HG02943 (cell line): ENCODE data around the gene KYNU.
"Not testable (repeated sequence)": the region's sequence is repeated elsewhere in the genome, so short reads cannot be mapped to it uniquely, and the experiment has no call there.

Experiments
- ATAC-seq: cut with Tn5 transposase; IDR thresholded peaks from one replicate; pipeline ENCODE4 v1.9.1; 2021; ENCODE audit warnings: mild to moderate bottlenecking, low read depth, moderate library complexity; ENCODE audit not compliant: unreplicated experiment

Gene KYNU

DNA sequence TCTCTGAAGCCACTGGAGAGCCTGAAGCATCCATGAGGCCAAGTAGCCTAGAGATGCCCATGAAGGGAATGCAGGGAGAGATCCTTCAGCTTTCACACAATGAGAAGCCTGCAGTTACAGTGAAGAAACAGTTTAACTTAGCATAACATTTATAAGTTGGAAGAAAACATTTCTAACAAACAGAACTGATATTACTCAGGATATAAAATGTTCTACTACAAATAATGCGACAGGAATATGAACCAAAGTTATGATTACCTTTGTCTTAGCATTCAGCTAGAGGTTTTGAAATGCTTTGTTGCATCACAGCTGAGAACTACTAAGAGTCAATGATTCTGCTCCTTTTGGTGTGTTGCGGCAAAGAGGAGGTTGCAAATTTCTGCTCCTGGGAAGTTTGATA lies 6.9 kb upstream of the KYNU start:
- no peak for ATAC-seq

DNA sequence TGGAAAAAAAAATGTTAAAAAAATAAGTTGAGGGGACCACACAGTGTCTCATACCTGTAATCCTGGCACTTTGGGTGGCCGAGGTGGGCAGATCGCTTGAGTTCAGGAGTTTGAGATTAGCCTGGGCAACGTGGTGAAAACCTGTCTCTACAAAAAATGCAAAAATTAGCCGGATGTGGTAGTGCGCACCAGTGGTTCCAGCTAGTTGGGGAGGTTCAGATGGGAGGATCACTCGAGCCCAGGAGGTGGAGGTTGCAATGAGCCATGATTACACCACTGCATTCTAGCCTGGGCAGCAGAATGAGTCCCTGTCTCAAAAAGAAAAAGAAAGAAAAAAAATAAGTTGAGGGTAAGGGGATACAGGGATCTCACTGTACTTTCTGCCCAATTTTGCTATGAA lies 6.1 kb upstream of the KYNU start:
- no peak for ATAC-seq

DNA sequence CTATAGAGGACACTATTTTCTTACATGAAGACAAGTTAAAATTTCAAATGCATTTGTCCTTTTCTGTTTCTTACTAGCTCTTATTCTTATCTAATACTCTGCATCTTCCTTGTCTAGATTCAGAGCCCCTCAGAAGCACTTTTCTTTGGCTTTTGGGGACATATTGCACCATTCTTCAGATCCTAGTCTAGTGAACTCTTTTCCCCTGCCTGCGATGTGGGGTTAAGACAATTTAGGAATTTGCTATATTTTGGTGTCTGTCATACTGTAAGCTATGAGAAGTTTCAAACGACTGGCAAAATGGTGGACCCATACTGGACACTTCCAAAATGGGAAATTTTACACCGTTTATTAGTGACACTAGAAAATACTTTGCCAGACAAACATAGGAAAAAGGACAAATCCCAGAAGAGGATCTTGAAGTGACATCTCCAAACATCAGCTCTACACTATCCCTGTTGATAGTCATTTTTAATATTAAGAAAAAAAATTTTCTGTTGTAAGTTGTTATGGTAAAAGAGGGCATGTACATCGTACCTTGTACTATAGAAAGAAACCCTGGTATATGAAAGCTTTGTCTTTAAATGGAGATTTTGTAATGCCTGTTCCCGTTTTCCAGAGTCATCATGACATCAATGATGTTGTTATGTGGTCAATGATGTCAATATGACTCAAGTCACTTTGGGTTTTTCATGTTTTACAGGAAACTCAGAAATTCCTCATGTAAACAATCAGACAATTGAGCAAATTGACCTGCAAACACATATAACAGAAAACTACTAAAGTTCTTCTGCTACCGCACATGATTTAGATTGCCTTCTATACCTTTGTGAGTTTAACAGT lies 4.4 kb upstream of the KYNU start:
- ATAC-seq, result no peak

DNA sequence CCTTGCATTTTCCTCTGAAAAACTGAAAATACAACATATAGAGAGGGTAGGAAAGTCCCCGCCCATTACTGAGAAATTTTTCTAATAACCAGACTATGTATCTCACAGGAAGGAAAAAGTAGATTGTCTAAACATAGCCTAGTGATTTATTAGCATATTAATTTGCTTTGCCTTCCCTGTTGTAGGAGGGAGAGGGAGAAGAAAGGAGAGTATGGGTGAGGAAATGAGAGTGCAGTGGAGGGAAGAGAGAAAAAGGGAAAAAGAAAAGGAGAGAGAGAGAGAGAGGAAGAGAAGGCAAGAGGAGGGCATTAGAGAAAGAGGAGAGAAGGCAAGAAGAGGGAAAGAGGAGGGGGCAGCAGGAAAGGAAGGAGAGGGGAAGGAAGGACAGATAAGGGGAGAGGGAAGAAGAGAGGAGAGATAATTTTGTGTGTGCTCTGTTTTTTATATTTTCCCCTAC lies 3.6 kb upstream of the KYNU start:
- ATAC-seq, result no peak

DNA sequence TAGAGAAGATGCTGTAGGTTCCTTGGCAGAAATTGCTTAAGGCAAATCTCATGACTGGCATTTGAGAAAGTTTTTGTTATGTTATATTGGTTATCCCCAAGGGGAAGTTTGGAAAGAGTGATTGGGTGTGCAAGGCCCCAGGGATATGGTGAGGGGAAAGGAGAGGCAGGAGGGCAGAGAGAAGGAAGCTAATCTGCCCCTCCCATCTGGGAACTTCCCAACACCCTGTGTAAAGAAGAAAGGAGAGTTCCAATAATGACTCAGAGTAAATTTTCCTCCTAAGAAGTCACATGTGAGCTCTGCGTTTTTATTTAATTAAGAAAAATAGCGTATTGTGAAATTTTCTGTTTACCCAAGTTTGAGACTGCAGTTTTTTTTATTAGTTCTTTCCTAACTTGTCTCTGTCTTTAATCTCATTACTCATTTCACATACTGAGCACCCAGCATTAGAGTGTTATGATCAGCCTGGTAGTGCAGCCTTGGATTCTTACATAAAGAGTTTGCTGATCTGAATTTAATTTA lies 3.1 kb upstream of the KYNU start:
- ATAC-seq, result no peak

DNA sequence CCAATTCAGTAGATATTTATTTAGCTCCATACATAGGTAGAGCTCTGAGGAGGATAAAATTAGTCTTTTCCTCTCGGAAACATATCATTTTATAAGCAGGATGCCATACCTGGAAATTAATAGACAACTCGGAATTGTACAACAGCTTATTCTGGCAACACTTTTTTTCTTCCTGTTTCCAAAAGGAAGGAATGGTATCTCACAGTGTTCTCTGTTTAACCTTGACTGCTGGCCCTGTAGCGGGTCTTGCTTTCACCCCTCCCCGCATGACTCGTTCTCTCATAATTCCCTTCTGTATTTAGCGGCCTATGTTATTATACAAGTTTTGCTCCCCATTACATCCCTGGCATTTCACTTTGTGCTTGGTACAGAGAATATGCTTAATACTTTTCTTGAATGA lies 2.5 kb upstream of the KYNU start:
- ATAC-seq, result no peak

DNA sequence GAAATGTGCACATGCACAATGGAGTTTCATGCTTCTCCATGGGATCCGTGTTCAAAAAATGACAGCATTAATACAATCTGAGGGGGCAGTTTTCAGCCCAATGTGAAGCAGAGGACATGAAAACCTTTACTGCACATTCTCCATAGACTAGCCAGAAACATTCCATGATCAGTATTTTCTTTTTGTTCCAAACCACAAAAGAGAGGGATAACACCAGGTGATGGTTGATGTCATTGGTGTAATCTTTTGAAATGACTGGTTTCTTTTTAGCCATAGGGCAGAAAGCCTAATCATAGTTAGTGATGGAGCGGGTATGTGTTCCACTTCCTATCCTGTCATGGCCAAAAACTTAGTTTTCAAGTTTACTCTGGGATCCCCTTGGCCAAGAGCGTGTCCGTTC lies 1.8 kb upstream of the KYNU start:
- ATAC-seq, result no peak

DNA sequence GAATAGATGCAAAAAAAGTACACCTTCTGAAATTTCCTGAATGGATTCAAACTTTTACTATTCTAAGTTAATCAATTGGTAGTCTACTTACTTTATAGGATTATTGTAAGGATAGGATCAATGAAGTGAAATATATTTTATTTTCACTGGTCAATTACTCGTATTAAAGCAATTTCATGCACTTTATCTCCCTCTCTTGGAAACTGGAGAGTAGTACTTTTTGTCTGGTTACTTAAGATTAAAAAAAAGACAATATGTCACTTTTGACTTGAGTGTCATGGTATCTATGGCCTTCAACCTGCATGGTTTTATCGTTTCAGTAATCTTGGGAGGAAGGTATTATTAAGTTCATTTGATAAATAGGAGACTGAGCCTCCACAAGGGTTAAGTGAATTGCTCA lies 1.0 kb upstream of the KYNU start:
- ATAC-seq, result no peak

DNA sequence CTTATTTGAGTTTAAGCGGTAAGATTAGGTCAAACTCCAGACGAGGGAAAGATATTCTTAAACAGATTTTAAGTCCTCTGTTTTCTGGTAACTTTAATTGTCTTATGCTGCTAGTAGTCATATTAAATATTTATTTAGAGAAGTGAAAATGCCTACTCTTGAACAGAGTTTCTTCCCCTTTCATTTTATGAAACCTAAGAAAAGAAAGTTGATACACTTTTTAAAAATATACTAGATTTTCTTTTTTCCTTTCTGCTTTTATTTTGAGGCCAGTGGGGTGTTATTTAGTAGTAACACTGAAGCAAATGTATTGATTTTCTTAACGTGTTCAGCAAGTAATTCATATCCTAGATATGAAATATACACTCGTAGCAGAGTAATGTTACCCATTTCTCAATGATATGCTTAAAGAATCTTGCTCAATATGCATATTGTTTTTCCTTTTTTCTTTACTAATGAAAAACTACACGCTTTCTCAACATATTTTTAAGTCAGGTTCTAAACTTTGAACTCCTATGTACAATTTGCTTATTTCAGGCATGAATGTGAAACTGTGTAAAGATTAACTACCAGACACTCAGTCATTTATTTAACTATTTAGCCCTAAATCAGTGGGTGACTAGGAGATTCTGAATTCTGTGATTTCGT lies 691 bp downstream of the KYNU start:
- peak; percentile 36 for ATAC-seq

DNA sequence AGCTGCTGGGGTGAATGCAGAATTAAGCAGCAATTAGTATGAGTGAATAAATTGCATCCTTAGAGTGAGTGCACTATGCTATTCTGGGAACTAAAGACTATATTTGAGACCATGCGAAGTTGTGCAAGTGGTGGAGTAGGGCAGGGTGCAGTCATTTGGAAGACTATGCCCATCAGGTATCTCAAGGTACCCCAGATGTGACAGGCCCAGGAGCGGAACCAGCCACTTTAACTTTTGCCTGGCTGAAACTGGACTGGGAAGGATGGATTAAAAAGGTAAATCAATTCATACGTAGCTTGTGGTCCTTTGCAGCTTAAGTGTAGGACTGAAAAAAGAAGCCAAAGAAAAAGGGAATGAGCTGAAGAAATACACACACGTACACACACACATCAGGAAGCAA lies 1.7 kb downstream of the KYNU start:
- ATAC-seq, result no peak

DNA sequence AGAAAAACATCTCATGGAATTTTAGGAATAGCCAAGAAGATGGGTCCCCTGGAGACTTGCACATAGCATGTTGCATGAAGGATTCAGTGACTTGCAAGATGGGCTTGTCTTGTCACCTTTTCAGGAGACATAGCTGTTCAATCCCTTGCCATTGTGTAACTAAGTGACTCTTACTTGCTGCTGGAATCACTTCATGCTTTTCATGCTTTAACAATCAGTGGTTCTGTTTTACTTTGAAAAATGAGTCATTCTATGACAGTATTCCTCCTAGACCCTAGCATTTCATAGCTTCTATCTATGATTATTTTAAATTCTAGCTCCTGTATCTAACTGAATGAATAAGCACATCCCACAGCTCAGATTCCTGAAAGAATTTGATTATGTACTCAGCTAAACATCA lies 2.8 kb downstream of the KYNU start:
- ATAC-seq, result no peak

DNA sequence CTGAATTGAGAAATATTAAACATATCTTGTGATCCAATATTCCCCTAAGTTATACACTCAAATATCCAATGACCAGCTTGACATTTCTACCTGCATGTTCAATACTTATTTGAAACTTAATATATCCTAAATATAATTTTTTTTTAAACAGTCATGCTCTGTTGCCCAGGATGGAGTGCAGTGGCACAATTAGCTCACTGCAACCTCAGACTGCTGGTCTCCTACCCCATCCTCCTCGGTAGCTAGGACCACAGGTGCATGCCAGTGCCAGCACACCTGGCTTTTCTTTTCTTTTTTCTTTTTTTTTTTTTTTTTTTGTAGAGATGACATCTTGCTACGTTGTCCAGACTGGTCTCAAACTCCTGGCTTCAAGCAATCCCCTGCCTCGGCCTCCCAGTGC lies 4.2 kb downstream of the KYNU start:
- ATAC-seq, result no peak

DNA sequence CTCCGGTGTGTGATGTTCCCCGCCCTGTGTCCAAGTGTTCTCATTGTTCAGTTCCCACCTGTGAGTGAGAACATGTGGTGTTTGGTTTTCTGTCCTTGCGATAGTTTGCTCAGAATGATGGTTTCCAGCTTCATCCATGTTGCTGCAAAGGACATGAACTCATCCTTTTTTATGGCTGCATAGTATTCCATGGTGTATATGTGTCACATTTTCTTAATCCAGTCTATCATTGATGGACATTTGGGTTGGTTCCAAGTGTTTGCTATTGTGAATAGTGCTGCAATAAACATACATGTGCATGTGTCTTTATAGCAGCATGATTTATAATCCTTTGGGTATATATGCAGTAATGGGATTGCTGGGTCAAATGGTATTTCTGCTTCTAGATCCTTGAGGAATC lies 5.0 kb downstream of the KYNU start:
- not testable (repeated sequence) for ATAC-seq

DNA sequence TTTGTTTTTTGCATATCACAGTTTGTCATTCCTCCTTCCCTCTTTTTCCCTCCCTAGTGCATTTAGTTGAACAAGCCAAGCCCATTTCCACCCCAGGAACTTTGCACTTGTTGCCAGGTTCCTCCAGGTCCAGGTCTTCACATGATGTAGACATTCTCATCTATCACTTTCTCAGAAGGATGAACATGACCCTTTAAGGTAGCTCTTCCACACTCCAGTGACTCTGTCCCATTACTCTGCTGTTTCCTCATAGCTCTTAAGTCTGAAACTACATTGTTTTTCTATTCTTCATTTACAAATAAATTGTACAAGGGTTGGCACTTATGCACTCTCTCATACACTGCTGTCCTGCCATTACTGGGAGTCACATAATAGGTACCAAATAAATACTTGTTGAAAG lies 6.1 kb downstream of the KYNU start:
- ATAC-seq, result no peak

DNA sequence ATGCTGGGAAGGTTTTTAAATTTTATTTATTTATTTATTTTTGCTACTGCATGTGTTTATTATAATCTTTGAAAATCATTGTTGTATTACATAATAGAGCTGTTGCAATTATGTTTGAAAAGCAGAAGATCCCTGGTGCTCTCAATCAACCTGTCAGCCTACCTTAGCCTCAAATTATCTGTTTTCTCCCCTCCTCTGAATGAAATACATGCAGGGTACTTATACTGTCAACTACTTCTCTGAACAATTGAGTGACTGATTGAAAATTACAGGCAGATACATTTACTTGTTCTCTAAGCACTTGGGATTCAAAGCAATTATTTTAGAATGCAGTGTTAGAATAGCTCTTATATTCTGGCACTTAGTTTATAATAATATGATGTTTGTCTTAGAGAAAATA lies 8.1 kb downstream of the KYNU start:
- ATAC-seq, result no peak

DNA sequence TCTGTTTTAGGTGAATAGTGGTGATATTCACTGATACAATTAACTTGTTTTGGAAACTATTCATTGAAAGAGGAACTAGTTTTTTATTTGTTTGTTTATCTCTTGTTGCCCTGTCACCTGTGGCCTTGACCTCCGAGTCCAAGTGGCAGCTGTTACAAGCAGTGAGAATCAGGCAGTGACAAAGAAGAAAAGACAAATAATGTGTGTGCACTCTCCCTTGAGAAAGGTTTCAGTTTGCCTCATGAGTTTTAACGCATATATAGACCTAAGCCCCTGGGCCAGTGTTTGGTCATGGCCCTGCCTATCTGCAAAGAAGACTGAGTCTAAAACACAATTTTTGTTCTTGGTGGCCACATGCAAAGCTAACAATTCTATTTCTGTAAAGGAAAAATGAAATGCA lies 15.3 kb downstream of the KYNU start:
- peak; percentile 100 for ATAC-seq

DNA sequence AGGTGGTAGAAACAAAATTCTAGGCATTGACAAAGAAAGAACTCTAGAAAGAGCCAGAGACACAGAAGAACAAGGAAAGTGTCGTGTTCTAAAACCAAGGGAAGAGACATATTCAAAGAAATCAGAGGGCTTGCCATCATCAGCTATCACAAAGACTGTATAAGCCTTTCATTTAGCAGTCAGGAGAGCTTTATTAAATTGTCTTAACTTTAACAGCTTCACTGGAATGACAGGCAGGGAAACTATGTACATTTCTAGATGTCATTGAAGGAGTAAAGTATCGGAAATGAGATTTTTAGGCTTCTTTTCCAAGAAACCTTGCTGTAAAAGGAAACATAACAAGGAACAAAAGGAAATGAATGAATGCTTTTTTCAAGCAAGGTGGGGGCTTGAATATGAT lies 15.8 kb downstream of the KYNU start:
- ATAC-seq, result peak; percentile 1

DNA sequence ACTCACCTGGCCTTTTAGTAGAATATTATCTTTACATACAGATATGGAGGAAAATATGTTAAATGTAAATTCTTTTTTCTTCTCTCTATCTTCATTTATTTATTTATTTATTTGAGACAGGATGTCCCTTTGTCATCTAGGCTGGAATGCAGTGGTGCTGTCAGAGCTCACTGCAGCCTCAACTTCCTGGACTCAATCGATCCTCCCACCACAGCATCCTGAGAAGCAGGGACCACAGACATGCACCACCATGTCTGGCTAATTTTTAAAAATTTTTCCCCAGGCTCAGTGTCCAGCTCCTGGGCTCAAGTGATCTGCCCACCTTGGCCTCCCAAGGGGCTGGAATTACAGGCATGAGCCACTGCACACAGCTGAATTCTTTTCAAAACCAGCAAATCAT lies 20.3 kb downstream of the KYNU start:
- ATAC-seq, result no peak

DNA sequence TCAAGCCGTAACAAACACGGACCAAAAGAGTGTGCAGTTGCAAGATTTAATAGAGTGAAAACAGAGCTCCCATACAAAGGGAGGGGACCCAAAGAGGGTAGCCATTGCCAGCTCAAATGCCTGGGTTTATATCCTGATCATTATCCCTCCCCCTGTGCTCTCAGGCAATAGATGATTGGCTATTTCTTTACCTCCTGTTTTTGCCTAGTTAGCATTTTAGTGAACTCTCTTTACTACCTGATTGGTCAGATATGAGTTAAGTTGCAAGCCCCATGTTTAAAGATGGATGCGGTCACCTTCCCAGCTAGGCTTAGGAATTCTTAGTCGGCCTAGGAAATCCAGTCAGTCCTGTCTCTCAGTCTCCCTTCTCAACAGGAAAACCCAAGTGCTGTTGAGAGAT lies 22.9 kb downstream of the KYNU start:
- ATAC-seq, result not testable (repeated sequence)

DNA sequence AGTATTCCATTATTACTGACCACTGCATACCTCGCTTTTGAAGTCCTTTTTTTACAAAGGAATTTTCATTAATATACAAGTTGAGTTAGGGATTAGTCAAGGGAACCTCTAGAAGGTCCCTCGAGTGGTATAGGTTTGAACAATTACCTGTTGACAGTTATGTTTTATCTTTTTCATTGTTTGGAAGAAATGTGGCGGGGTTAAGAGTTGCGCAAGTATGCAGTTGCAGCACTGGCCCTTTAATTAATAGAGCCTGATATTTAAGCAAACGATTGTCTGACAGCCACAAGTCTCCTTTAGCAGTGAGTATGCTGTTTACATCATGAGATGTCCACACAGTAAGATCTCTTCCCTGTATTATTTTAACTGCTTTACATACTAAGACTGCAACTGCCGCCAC lies 24.3 kb downstream of the KYNU start:
- no peak for ATAC-seq

DNA sequence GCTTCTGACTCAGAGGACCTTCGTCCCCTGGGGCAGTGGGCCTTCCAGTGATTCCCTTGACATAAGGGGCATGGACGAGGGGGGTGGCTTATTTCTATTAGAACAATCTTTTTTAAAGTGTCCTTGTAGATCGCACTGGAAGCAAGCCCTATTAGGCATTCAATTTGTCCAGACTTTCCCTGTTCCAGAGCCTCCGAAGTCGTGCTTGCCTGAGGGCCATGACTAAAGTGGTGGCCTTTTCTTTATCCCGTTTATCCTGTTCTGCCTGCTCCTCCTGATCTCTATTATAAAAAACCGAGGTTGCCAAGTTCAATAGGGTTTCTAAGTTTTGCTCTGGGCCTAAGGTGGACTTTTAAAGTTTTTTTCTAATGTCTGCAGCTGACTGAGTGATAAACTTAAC lies 26.3 kb downstream of the KYNU start:
- not testable (repeated sequence) for ATAC-seq

DNA sequence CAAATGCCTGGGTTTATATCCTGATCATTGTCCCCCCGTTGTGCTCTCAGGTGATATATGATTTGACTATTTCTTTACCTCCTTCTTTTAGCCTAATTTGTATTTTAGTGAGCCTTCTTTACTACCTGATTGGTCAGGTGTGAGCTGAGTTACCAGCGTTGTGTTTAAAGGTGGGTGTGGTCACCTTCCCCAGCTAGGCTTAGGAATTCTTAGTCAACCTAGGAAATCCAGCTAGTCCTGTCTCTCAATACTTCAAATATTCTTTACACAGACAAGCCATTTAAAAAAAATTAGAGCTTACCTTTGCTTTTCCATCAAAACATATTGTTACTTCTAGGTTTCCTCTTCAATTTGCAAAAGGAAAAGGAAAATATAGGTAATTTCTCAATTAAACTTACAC lies 30.2 kb downstream of the KYNU start:
- ATAC-seq, result no peak
